Colonic mucosa (tissue), 4 donors: ENCODE measurements around the gene PLPP7. TPM values are rescaled to one million over a fixed set of nuclear protein-coding genes. Genes with fewer than 3 reads are reported as not detected.
"Not testable (repeated sequence)": the region's sequence is repeated elsewhere in the genome, so short reads cannot be mapped to it uniquely, and the experiment has no call there.

Experiments used
- DNase-seq: peaks from one replicate; pipeline ENCODE4 v3.0.0-alpha.2; 2020
- H3K27ac ChIP-seq: fragments of 200-600 bp; one replicate; pipeline ENCODE4 v1.8.0; 2021
- H3K27me3 ChIP-seq: fragments of 200-600 bp; one replicate; pipeline ENCODE4 v1.8.0; 2021
- H3K36me3 ChIP-seq: fragments of 200-600 bp; one replicate; pipeline ENCODE4 v1.8.0; 2021
- H3K4me1 ChIP-seq: fragments of 200-600 bp; one replicate; pipeline ENCODE4 v1.8.0; 2021; ENCODE audit warnings: mild to moderate bottlenecking
- H3K4me3 ChIP-seq: fragments of 200-600 bp; one replicate; pipeline ENCODE4 v1.8.0; 2021
- H3K9ac ChIP-seq, 2 donors: one replicate each; pipeline ENCODE4 v1.7.0; 2013; ENCODE audit warnings: control low read depth in 2 of 2, low read depth in 2 of 2, low read length in 2 of 2
- H3K9me3 ChIP-seq: fragments of 200-600 bp; one replicate; pipeline ENCODE4 v1.8.0; 2021
- CTCF ChIP-seq: fragments of 200-600 bp; IDR thresholded peaks from one replicate; pipeline ENCODE4 v1.8.0; 2022; ENCODE audit warnings: antibody characterized with exemption, mild to moderate bottlenecking
- intact Hi-C: fragments of 100-400 bp; cut with DNase I; formaldehyde crosslinking; loops from one replicate; pipeline ENCODE4 v1.14.1; 2022
- total RNA-seq, 2 donors: library from RNA; stranded (reverse); fragmentation: NEBNext Ultra II Directional in 1 of 2; extraction: Animal tissue kit (Norgen Biotek cat#: 25700) in 1 of 2; gene quantifications; one replicate each; pipeline ENCODE4 v1.2.1, GENCODE V29; 2021
- donor health status: healthy.
- donor health status: DM: no; HTN: no; CAD: no.
- donor health status: DM: no; HTN: no; CAD: no.

The PLPP7 gene
- total RNA-seq, 2 donors from 2014 or later = 0.40 to 1.1 TPM

GRCh38 chr9:131335368-131335755, 45.8 kb downstream of the PLPP7 start:
- H3K4me3 ChIP-seq = no peak overlapping the region
- intact Hi-C loops = loop anchor here (5.0 kb wide), 1 partner anchor 278 kb away; no protein-coding TSS in a partner anchor
- no peaks in the 10 kb centered on the region for H3K4me1 ChIP-seq
- H3K27ac ChIP-seq = no peak overlapping the region
- H3K9ac ChIP-seq = no peak overlapping the region
- no peaks in the 10 kb centered on the region for H3K9me3 ChIP-seq
- no peak for TF ChIP-seq CTCF
- H3K27me3 ChIP-seq = no peaks in the 10 kb centered on the region
- H3K36me3 ChIP-seq = no peaks in the 10 kb centered on the region
- DNase-seq = no peak

GRCh38 chr9:131337131-131337848, 47.8 kb downstream of the PLPP7 start:
- Histone ChIP-seq H3K4me3 (no peak overlapping the region), H3K9ac (no peak overlapping the region), H3K27ac (no peak overlapping the region), H3K27me3 (no peaks in the 10 kb centered on the region), H3K36me3 (no peaks in the 10 kb centered on the region), H3K9me3 (no peaks in the 10 kb centered on the region), H3K4me1 (no peaks in the 10 kb centered on the region)
- no peak for TF ChIP-seq CTCF
- intact Hi-C loops = loop anchor here (5.0 kb wide), 1 partner anchor 280 kb away; no protein-coding TSS in a partner anchor
- DNase-seq = no peak

- not testable (repeated sequence) for H3K27me3 ChIP-seq, H3K9me3 ChIP-seq, H3K4me3 ChIP-seq, H3K27ac ChIP-seq, DNase-seq, H3K9ac ChIP-seq, H3K36me3 ChIP-seq, H3K4me1 ChIP-seq
- intact Hi-C loops = loop anchor here (5.0 kb wide), 1 partner anchor 282 kb away; no protein-coding TSS in a partner anchor
These were observed 49.7 kb downstream of the PLPP7 start for GRCh38 chr9:131339212-131339611.

- H3K4me3 ChIP-seq, H3K27ac ChIP-seq, H3K9me3 ChIP-seq, H3K36me3 ChIP-seq, H3K27me3 ChIP-seq, intact Hi-C loops, H3K4me1 ChIP-seq, H3K9ac ChIP-seq, DNase-seq: not testable (repeated sequence)
These were observed 55.5 kb downstream of the PLPP7 start for GRCh38 chr9:131344931-131345535.

GRCh38 chr9:131346559-131346958, 57.0 kb downstream of the PLPP7 start:
- Histone ChIP-seq H3K4me1 (peaks cover 5% of the 10 kb centered on the region), H3K27me3 (no peaks in the 10 kb centered on the region), H3K4me3 (no peak overlapping the region), H3K27ac (no peak overlapping the region), H3K9me3 (no peaks in the 10 kb centered on the region), H3K9ac (no peak overlapping the region), H3K36me3 (no peaks in the 10 kb centered on the region)
- intact Hi-C loops = no loop called here
- DNase-seq = no peak
- no peak for TF ChIP-seq CTCF

- Histone ChIP-seq H3K36me3 (no peaks in the 10 kb centered on the region), H3K4me3 (no peak overlapping the region), H3K9me3 (no peaks in the 10 kb centered on the region), H3K9ac (no peak overlapping the region), H3K4me1 (peaks cover 5% of the 10 kb centered on the region), H3K27me3 (no peaks in the 10 kb centered on the region), H3K27ac (no peak overlapping the region)
- no peak for DNase-seq
- no peak for TF ChIP-seq CTCF
- intact Hi-C loops = no loop called here
These were observed 58.0 kb downstream of the PLPP7 start for GRCh38 chr9:131347376-131348020.
